Gastrocnemius medialis (tissue), 4 donors: ENCODE results near the gene CCDC142.

Experiments
- POLR2A ChIP-seq, 2 donors: fragments of 450-650 bp; IDR thresholded peaks; one replicate each; pipeline ENCODE4 v1.6.1; 2017; ENCODE audit warnings: antibody characterized with exemption in 2 of 2, mild to moderate bottlenecking in 2 of 2, moderate library complexity in 2 of 2
- TF ChIP-seq, protein P1 (sequence below), 5 experiments: fragments of 450-650 bp in 3 of 5; fragments of 200-600 bp in 2 of 5; sonication (generic) in 2 of 5; IDR thresholded peaks in 4 of 5; conservative IDR thresholded peaks in 1 of 5; 1 replicate in 4 of 5; 2 replicates in 1 of 5; pipeline ENCODE4 v1.5.1; 2016 to 2019; ENCODE audit warnings: antibody characterized with exemption in 5 of 5, mild to moderate bottlenecking in 3 of 5, moderate library complexity in 3 of 5

GRCh38 chr2:74512744-74513604 lies 30.2 kb upstream of the CCDC142 start:
- TF ChIP-seq, protein P1, sequence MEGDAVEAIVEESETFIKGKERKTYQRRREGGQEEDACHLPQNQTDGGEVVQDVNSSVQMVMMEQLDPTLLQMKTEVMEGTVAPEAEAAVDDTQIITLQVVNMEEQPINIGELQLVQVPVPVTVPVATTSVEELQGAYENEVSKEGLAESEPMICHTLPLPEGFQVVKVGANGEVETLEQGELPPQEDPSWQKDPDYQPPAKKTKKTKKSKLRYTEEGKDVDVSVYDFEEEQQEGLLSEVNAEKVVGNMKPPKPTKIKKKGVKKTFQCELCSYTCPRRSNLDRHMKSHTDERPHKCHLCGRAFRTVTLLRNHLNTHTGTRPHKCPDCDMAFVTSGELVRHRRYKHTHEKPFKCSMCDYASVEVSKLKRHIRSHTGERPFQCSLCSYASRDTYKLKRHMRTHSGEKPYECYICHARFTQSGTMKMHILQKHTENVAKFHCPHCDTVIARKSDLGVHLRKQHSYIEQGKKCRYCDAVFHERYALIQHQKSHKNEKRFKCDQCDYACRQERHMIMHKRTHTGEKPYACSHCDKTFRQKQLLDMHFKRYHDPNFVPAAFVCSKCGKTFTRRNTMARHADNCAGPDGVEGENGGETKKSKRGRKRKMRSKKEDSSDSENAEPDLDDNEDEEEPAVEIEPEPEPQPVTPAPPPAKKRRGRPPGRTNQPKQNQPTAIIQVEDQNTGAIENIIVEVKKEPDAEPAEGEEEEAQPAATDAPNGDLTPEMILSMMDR (IDR thresholded peaks at IDR 0.05 in 4 of 5, conservative IDR thresholded peaks at IDR 0.05 in 1 of 5) = no peak
- no peak for TF ChIP-seq POLR2A (IDR thresholded peaks at IDR 0.05)
